Measurements from ENCODE around the gene ERBB4. TPM values are rescaled to one million over a fixed set of nuclear protein-coding genes. Genes with fewer than 3 reads are reported as not detected.

Gene ERBB4
- total RNA-seq, 1 donor from 2014 or later = 5.5 TPM

DNA sequence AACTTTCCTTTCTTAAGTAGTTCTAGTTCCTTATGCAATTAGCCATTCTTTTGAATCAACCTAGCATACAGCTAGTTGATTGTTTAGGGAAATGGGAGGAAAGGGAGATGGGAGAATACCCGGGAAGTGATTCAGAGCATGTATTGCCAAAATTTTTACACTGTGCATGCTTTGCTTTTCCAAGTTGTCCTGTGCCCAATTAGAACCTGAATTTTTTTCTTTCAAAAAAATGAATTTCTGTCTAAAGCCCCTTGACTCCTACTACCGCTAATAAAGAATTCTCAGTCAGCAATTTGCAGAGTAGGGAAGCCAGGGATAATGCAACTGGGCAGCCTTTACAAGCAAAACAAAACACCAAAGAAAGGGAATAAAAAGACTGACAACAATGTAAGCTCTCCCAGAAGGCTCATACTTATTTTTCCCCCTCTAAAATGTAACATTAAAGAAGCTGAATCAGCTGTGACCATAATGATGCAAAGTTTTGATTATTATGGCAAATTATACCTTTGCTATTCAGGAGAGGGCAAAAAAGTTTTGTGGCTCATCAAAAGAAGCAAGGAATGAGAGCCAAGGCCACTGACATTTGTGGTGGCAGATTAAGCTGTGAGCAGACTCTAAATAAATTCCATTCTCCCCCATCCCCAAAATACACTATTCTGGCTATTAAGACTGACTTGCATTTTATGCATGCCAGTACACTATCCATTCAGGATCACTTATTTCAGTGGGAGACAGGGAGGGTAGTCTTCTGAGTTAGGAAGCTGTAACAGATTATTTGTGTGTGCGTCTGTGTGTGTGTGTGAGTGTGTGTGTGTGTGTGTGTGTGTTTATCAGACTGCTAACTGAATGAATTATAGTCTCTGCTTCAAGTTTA is 174.3 kb downstream of the ERBB4 start:
- no peak for DNase-seq (ENCODE audit: low spot score)

DNA sequence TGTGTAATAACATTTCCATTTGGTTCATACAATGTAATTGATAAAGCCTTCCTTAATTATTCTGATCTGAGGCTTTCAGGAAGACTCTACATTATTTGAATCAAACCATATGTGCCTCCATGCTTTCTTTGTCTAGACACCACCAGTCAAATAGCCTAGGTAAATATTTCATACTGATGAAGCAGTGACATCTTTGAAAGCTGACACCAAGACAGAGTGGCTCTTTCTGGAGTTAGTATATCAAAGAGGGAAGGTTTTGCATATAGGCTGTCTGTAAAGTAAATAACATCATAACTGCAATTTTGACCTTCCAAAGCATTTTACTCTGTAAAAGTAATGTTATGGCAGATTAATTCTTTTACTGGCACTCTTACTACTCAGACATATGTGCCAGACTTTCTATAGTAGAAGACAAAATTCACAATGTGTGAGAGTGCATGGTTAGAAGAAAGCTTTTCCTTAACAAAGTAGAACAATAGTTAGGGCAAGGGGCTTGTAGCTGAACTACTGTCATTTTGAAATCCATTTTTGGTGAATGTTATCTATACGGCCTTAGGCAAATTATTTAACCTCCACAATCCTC is 177.3 kb downstream of the ERBB4 start:
- no peak for DNase-seq (ENCODE audit: low spot score)

DNA sequence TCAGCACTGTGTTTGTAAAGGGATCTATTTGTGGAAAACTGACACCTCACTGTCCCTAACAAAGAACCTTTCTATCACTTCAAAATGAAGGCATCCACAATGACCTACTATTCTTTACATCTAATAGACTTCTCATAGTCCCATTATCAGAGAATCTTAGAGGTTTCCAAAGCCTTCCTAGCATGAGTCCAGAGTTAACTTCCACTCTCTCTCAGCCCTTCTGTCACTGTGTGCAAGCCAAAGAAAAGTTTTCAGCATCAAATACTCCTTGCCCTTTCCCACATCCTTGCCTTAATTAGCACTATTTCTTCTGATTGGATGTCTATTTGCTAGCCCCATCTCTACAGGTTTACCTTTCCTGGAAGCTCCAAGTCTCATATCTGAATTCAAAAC is 178.5 kb downstream of the ERBB4 start:
- no peak for DNase-seq (ENCODE audit: low spot score)

DNA sequence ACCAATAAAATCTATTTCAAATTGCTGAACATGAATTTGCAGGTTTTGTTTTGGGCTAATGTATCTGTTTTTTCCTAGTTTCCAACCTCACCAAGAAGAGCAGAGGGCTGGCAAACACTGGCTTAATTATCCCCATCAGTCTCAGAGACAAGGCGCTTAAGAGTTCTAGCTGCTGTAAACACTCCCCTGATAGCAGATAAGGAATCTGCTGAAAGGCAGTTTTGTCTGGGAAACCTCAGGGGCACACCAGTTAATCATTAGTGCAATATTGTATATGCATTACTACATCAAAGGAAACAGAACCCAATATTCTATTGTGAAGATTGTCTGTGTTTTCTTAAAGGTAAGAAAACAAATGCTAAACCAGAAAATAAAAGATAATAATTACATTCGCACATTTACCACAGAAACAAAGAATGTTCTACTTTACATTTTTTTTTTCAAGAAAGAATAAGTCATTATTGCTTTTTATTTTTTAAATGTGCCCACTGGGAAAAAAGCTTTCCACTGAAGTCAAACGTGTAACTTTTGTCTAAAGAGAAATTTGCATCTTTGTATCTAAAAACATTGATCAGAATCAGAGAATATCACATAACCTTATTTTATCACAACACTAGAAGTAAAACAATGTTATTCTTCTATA is 179.1 kb downstream of the ERBB4 start:
- peak; percentile 28 for DNase-seq (ENCODE audit: low spot score)

DNA sequence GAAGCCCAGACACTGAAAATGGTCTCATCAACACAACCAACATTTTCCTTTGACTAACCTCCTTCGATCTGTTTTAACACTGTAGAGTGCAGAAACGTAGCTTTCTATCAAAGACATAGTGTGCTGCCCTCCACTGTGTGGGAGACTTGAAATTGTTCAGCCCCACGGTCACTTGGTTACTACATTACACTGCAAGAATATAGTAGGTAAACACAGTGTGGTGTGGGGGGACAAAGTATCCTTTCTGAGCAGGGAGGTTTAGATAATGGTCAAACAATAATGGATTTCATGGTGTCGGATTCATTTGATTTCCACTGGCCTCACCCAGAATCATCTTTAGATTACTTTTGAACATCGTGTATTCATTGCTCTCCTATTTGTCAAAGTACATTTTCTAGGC is 181.0 kb downstream of the ERBB4 start:
- no peak for DNase-seq (ENCODE audit: low spot score)

DNA sequence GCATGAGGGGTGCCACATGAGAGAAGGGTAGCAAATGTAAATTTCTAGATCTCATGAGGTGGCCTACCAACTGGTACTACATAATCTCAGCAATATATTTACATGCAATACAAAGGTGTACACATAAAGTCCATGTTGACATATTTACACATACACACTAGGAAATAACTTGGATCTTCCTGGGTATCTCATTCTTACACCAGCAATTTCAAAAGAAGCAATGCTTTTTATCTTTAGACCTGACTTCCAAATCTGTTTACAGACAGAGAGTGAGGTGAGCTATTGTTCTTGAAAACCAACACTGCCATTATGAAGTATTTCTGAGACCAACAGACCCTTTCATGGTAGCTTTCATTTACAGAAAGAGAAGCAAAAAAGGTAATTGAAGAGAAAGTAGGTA is 184.2 kb downstream of the ERBB4 start:
- no peak for DNase-seq (ENCODE audit: low spot score)

DNA sequence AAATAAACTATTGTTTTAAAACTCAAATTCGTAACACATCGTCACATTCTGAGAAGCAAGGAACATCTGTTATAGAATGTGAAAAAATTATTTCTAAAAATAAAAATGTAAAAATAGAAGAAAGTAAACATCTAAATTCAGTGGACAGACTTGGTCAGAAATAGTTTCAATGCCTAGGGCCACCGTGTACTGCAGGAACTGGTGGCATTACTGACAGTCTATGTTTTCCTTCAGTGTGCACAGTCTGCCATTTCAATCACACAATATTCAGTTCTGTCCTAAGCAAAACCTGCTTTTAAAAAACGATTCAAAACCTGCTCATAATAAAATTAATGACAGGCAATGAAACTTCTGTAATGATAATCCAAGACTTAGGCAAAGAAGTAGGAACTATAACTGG is 190.1 kb downstream of the ERBB4 start:
- DNase-seq (ENCODE audit: low spot score) = no peak

DNA sequence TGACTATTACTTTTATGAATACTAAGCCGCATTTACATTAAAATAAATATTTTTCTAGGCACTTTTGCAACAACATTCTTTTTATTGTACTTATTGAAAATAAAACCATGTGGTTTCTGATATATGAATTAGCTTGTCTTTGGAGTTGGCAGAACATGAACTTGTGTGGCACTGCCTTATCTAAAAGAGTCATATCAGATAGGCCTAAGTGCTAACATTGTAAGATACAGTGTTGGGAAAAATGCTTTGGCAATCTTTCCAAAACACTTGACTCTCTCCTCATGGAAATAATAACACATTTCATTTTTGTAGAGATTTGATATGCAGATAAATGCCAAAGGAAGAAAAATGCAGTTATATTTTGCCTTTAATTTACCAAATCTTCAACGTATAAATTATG is 191.7 kb downstream of the ERBB4 start:
- DNase-seq (ENCODE audit: low spot score) = no peak

DNA sequence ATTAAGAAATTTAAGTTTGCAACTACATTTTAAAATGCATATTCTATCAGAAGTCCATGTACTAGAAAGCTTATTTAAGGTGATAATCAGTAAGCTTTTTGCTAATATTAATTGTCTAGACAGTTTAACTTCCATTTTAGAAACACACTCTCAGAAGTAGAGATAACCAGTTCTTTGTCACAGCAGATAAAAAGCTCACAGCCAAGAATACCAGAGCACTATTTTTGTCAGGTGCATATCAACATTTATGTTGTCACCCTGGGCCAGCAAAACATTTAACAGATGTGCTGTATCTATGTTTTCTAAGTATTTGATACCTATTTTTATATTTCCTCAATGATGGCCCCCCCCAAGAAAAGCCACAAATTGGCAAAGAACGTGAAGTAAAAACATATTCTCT is 192.6 kb downstream of the ERBB4 start:
- no peak for DNase-seq (ENCODE audit: low spot score)

DNA sequence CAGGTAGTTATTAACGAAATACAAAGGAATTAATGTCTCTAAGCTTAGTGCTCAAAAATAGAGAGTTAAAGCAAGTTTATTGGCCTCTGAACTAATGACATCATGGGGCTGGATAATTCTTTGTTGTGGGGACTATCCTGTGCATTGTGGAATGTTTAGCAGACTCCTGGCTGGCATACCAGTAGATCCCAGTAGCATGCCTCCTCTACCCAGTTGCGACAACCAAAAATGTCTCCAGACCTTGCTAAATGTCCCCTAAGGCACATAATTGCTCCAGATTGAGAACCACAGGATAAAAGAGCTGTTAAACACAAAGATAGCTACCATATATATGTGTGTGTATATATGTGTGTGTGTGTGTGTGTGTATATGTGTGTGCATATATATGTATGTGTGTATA is 194.5 kb downstream of the ERBB4 start:
- no peak for DNase-seq (ENCODE audit: low spot score)

DNA sequence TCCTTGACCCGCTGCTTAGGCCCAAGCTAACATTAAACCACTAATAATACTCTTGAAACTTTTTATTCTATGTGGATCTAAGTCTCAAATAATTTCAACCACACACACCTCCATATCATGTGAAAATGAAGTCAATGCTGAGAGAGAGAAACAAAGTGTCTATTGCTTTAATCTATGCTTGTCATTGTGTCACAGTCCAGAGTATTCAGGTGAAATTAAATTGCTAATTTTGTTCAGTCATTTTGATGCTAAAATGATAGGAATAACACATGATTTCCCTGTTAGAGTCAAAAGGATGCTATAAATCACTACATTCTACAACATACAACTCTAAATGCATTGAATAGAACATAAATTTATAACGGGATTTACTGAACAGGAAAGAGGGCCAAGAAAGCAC is 195.4 kb downstream of the ERBB4 start:
- no peak for DNase-seq (ENCODE audit: low spot score)

DNA sequence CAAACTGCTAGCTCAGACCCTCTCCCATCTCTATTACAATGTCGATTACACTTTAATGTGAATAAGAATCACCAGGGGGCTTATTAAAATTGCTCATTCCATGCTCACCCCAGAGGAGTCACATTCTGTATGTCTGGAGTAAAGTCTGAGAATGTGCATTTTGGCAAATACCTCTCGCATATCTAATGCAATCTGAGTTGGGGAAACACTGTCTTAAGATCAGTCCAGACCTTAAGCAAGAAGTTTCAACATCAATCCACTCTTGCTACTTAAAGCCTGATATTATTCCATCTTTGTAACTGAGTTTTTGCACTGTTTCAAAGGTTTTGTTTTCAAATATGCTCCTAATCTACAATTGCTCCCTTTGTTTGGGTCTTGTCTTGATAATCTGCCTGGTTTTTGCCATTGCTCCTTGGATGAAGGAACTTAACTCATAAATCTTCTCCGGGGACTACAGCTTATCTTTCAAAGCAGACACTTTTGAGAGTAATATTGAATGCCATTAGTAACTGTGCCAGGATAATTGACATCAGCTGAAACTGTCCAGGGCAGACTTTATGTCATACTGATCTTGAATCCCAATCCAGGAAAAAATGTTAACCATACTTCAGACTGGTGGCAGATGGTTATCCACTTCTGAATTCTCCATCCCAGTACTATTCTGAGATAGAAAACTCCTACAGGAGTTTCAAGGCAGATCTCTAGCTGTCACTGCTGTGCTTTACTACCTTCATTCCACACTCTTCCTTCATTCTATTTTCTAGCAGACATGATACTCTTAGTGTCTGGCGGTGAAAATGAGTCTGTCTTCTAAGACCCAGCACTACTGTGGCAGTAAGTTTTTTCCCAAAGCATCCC is 200.9 kb downstream of the ERBB4 start:
- no peak for DNase-seq (ENCODE audit: low spot score)

DNA sequence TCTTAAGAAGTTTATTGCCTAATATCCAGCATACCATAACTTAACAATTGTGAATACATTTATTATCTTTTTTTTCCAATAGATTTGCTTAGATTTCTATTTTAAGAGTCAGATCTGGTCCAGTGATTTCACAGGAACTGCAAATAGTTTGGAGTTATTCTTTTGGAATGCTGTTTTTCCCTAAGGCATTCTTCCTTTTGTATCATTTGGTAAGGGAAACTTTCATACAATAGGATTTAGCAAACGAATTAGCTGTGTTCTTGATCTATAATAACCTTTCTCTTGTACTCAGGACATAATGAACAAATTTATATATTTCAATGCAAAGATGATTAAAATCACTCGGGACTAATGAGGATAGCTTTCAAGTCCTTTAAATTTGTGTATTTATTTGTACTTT is 201.6 kb downstream of the ERBB4 start:
- DNase-seq (ENCODE audit: low spot score) = no peak

DNA sequence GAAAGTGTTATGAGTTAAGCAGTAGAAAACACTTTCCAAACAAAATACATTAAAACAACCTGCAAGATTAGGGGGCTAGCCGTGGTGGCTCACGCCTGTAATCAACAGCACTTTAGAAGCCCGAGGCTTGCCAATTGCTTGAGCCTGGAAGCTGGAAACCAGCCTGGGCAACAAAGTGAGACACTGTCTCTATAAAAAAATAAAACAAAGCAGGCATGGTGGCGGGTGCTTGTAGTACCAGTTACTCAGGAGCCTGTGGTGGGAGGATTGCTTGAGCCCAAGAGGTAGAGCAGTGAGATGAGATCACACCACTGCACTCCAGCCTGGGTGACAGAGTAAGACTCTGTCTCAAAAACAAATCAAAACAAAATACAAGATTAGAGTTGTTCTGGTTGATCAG is 208.3 kb downstream of the ERBB4 start:
- no peak for DNase-seq (ENCODE audit: low spot score)

DNA sequence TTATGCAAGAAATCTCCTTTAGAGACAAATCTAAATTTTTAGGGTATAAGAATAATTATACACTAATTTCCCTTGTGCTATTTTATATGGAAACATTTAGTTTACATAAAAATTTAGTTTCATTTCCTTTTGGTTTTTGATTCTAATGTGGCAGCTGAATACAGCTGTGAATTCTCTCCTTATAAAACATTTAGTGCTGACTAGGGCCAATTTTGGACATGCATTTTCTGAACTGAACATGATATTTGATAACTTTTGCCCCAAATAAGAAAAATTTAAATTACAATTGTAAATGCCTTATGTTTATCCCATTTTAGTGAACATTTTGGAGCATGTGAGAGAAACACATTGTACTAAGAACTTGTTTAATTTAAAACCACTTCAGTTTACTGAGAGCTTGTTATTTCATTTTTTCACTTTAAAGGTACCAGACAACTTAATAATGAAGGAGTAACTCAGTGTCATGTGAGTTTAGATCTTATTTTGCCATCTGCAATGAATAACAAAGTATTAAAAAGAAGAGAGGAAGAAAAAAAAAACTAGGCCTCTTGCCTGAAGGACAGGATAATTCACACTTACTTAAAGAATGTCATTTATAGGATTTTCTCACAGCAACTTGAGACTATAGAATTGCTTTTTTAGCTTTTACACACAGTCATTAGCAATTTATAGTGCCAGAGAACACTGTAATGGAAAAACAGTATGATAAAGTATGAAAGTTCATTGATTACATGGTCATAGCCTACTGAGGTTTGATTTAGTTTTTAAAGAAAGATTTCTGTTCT is 209.7 kb downstream of the ERBB4 start:
- no peak for DNase-seq (ENCODE audit: low spot score)

DNA sequence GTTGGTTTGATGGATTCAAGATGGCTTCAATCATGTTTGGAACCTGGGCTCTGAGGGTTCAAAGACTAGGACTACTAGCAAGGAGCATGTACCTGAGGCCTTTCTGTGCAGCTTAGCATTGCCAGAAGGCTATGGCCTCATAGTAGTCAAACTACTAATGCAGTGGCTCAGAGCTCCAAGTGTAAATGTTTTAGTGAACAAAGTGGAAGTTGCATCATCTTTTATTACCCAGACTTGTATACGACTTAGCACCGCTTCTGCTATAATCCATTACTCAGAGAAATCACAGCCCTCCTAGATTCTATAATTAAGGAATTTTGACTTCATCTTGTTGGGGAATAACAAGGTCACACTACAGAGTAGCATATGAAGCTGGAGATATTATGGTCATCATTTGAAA is 210.5 kb downstream of the ERBB4 start:
- DNase-seq (ENCODE audit: low spot score) = no peak

DNA sequence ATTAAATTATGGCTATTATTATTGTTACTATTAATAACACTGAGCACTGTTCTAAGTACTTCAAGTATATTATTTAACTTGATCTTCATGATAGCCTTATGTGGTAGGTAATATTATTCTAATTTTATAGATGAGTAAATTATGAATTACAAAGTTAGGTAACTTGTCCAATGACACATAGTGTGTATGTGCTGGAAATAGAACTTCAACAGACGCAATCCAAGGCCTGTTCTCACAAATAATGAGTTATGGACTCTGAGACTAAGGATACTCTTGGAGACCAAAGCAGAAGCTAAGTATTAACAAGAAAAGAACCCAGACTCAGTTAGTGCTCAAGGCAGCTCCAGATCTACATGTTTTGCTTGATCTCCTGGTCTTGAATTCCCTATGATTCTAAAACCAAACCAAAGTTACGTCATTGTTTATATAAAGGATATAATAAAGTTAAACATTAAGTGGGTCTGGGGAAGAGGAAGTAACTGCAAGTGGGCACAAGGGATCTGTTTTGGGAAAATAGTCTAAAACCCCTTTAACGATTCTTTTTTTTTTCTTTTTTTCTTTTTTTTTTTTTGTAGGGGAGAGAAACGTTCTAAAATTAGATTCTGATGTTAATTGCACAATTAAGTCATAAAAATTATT is 211.3 kb downstream of the ERBB4 start:
- DNase-seq (ENCODE audit: low spot score) = no peak

DNA sequence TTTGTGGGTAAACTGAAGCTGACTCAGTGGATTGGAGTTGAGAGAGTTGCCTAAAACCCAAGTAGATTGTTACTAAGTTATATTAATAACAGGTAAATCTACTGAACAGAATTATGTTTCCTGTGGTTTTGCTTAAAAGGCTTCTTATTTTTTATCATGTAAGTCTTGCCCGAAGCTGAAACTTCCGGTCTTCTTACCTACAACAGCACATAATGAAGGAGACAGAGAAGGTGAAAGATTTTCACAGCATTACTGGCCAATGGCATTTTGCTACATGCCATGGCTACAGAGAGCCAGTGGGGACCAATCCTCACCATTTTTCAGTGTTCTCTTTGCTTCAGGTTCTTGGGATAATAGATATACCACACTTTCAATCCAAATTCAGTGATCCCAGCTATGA is 220.0 kb downstream of the ERBB4 start:
- DNase-seq (ENCODE audit: low spot score) = no peak

DNA sequence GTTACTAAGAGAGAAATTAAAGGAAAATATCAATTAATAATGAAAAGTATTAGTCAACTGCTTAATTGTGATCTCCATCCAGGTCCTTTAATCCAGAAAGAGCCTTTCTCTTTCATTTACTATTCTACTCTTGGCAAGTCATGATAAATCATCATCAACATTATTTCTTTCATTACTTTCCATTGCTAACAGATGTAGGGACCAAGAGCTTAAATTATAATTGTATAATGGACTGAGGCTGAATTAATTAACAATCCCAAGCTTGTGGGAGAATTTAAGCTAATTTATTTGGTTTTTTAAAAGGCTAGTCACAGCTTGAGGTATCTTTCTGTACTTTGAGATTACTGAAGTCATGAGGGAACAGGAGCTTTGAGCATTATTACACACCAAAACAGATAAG is 223.9 kb downstream of the ERBB4 start:
- no peak for DNase-seq (ENCODE audit: low spot score)

DNA sequence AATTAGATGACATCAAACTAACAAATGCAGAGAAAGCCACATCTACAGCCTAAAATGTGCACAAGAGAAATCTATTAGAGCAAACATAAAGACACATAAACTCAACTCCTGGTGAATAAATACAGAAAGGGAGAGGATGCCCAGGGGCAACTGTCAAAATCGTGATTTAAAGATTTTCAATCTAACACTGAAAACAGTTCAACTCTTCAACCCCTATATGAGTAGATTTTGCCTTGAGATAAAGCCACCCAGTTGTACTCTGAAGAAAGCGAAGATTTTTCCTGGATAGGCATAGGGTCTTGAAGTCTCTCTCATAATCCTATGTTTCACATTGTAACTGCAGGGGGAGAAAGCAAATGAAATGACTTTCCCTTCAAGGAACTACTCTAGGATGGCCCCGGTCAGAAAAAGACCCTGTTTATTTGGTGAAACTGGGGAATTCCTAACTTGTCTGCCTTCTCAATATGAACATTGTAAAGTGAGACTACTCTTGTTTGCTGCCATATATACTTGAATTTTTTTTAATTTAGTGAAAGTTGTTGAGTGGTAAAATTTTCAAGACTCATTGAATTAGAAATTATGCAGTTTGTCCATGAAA is 226.7 kb downstream of the ERBB4 start:
- DNase-seq (ENCODE audit: low spot score) = peak; percentile 45

Data from umbilical cord (tissue), 2 donors.